Measurements from ENCODE around the gene TNPO3.

Gene TNPO3

DNA sequence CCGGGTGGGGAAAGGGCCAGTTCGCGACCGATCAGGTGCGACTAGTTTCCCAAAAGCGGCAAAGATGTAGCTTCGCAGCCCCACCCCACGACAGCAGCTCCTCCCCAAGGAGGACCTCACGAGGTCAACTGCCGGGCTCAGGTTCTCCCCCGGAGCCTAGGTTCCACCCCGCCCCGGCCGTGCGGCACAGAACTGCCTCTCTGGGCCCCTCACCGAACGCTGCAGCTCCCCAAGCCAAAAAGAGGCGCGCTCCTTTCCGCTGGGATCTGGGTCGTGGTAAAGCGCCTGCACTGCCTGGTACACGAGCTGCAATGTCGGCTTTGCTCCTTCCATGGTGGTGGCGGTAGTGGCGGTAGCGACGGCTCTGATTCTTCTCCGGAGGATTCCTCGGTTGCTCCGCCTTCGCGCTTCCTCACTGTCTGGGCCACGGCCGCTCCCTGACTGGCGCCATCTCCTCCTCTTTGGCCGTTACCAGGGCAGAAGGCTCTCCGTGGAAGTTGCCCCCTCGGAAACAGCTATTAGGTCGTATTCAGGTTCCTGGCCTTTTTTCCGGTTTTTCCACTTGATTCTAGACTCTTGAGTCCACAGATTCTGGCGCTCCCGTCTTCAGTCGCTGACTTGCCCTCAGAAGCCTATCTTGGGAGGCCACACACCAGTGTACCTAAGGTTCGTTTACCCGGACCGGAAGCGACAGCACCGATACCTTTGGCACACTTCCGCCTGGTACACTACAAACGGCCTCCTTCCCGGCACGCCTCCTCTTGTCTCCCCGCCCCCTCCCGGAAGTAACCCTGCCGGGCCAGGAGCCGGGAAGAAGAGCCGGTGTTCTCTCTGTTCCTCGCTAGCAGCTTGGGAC, at the start of gene TNPO3:
TSS of gene TNPO3 (minus strand) at position 674 of the 856 bp plus-strand sequence. CDS start at position 333, 341 bp downstream.
- DNase-seq (ENCODE audit: low read depth in 2 of 2), result peak; percentile 82 to 84

DNA sequence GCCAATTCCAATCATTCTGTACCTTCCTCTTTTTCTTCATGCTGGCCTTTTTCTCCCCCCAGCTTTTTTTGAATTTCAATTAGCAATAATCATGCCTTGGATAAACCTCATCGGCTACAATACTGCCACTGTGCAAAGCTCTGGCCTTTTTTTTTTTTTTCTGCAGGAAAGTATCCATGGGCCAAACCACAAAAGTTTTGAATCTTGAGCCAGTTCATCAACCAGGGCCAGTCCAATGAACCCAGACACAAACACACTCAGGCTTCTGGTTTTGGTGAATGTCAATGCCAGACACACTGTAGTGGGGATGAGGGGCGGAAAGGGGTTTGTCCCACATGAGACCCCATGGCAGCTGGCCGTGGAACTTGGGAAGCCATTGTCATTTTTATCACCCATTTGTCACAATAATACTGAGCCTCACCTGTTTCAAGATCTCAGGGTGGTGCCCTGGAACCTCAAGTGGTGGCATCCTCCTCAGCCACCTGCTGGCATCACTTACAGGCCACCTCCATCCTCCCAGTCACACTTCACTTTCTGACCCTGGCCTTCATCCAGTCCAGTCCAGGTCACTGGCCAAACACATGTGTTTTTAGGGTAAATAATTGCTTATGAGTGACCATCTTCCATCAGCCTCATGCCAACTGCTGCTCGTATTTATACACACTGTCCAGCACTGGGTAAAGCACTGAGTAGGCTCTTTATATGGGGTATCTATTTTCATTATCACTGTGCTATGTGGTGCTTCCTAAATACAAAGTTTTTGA, 48.8 kb upstream of the TNPO3 start:
- DNase-seq (ENCODE audit: low read depth in 2 of 2), result no peak

DNA sequence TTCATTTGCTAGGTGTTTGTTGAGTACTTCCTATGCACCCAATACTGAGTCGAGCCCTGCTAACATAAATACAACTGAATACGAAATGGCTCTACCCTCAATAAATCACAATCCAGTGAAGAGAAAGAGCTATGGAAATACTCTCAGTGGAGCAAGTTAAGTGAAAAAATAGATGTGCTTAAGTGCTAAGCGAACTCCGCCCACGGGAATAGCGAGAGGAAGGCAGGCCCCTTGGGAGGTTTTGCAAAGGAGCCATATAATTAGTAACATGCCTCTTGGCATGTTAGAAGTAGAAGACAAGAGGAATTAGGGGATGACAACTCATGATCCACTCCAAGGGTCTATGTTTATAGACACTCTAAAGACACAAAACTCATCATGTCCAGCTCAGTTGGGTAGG, 46.8 kb upstream of the TNPO3 start:
- DNase-seq (ENCODE audit: low read depth in 2 of 2), result no peak

DNA sequence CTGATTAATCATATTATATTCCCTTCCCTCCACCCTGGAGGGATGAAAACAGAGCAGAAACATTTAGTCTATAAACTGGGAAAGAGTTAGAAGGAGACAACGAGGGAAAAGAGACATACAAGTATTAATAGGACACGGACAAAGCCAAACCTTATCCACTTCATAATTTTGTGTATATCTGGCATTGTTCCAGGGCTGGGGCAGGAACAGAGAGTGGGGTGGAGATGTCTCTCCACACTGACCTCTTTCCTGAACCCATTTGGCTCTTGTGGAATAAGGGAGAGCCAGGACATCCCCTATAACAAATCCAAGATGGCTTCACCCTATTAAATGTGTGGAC, 45.9 kb upstream of the TNPO3 start:
- no peak for DNase-seq (ENCODE audit: low read depth in 2 of 2)

DNA sequence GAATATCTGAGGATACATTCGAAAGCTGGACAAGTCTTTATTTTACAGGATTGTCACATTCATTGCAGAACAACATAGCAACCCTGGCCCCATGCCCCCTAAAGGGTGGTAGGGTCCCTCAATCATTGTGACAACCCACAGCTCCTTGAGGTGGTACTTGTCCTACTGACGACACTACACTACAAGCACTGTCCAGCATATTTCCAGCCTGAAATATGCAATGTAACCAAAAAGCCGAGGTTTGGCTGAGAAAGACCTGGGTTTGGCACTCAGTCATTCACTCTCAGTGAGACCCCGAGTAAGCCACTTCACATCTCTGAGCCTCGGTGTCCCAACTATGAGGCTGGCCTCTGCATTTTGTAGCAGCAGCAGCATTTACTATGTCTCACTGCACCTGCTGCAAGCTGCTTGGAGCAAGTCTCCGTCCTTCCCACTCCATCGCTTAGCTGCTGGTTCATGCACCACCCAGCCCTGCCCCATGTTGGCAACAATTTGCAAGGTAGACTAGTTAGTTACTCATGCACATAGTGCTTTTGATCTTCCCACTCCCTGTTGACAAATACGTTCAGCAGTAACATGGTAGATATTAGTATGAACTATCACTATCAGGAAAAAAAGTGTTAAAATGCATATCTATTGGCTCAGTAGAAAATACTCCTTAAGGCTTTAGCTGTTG, 43.6 kb upstream of the TNPO3 start:
- no peak for DNase-seq (ENCODE audit: low read depth in 2 of 2)

DNA sequence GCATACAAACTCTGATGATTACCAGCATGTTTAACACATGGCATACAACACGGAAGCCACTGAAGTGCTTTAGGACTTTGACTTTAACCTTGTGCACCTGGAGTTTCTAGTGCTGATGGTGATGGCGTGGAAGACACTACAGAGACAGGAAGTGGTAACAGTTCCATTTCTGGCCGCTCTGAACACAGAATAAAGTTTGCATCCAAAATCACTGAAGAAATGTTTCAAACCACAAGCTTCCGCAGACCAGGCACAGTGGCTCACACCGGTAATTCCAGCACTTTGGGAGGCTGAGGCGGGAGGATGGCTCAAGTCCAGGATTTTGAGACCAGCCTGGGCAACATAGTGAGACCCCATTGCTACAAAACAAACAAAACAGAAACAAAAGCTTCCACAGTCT, 40.3 kb upstream of the TNPO3 start:
- DNase-seq (ENCODE audit: low read depth in 2 of 2), result no peak

DNA sequence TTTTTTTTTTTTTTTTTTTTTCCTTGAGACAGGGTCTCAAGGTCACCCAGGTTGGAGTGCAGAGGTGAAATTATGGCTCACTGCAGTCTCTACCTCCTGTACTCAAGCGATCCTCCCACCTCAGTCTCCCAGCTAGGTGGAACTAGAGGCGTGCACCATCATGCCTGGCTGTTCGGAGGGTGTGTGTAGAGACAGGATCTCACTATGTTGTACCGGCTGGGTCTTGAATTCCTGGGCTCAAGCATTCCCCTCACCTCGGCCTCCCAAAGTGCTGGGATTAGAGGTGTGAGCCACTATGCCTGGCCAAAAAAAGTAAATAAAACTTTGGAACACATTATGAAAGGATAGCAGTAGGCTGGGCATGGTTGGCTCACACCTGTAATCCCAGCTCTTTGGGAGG, 39.6 kb upstream of the TNPO3 start:
- no peak for DNase-seq (ENCODE audit: low read depth in 2 of 2)

DNA sequence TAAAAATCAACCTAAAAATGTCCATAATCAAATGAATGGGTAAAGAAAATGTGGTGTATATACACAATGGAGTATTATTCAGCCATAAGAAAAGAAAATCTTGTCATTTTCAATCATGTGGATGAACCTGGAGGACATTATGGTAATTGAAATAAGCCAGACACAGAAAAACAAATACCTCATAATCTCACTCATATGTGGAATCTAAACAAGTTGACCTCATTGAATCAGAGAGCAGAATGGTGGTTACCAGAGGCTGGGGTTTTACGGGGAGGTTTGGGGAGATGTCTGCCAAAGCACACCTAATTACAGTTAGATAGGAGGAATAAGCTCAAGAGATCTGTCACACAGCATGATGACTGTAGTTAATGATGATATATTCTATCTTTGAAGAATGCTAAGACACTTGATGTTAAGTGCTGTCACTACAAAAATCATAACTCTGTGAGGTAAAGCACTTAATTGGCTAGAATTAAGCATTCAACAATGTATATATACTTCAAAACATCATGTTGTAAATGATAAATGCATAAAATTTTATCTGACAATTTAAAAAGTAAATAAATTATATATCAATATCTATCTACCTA, 39.1 kb upstream of the TNPO3 start:
- no peak for DNase-seq (ENCODE audit: low read depth in 2 of 2)

DNA sequence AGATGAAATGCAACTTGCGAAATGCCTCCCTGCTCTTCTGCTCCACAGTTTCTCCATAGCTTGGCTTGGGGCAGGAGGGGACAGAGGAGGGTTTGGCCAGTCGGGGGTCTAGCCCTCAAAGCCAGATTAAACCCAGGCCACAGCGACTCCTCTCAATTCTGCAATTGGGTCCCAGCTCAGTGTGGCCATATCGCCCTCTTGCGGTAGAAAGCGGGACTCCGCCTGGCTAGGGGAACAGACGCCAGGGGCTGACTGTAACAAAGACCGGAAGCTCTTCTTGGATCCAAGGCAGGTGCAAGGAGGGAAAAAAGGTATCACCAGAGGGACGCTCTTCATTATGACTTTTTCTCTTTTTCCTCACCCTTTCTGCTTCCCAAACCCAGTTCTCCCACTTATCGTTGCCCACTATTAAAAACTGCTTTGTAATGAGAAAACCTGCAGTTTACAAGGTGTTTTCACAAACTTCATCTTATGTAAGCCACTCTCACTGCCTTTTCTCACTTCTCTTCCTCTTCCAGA, 36.6 kb upstream of the TNPO3 start:
- peak; percentile 59 to 73 for DNase-seq (ENCODE audit: low read depth in 2 of 2)

DNA sequence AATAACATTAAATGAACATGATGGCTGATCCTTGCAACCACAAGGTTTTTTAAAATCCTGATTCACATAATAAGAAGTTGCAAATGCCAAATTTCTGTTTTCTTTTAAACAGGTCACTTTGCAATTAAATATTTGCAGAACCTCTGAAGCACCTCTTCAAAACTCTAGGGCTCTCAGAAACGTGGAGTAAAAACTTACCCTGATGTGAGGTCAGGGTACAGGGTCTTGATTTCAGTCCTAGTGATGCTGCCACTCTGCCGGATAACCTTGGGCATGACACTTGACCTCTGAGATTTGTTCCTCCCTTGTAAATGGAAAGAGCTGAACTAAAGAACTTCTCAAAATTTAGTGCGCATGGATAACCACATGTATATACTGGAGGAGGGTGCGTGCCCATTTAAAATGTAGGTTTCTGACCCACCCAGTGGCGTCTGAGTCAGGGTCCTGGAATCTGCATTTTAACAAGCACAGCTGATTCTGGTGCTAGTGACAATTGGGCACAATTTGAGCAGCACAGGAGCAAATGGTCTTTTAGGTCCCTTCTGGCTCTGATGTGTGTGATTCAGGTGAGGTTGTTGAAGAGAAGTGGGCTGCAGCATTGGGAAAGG, 35.5 kb upstream of the TNPO3 start:
- no peak for DNase-seq (ENCODE audit: low read depth in 2 of 2)

DNA sequence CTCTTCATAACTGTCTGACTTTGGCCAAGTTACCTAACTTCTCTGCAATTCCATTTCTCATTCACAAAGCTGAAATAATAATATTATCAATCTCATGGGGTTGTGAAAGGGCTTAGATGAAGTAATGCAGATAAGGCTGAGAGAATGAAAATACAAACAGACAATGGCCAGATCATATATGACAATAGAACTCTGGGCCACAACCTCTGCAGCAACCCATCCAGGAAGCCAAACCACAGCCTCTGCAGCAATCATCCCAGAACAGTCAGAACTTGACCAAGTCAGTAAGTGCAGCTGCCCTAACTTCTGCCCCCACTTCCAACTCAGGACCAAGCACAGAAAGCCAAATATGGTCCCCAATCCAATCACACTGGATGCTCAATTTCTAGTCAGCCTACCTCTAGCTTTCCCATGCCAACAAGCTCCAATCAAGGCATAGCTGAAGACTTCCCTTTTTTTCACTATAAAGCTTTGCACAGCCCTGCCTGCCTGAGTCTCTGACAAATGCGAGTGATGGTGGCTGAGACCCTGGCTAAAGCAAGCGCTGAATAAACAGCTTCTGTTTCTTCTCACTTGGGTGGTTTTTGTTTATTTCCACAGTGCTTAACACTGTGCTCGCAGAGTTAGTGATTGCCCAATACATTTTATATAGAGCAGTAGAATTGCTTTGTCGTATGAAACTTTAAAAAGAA, 34.8 kb upstream of the TNPO3 start:
- DNase-seq (ENCODE audit: low read depth in 2 of 2), result no peak

DNA sequence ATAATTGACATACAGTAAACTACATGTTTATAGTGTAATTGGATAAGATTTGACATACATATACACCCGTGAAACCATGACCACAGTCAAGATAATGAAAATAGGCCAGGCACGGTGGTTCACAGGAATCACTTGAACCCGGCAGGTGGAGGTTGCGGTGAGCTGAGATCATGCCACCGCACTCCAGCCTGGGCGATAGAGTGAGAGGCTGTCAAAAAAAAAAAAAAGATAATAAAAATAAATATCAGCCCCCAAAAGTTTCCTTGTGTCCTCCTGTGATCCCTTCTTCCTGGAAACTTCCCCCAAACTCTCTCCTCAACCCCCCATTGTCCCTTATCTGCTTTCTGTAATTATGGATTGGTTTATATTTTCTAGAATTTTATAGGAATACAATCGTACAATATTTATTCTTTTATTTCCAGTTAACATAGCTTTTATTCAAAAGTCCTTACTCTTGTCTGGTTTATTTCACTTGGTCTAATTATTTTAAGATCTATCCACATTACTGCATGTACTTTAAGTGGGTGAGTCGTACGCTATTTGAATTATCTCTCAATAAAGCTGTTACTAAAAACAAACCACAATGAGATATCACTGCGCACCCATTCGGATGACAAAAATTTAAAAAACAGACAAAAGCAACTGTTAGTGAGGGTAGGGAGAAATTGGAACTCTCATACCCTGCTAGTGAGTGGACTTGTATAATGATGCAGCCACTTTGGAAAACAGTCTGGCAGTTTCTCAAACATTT, 30.1 kb upstream of the TNPO3 start:
- no peak for DNase-seq (ENCODE audit: low read depth in 2 of 2)

DNA sequence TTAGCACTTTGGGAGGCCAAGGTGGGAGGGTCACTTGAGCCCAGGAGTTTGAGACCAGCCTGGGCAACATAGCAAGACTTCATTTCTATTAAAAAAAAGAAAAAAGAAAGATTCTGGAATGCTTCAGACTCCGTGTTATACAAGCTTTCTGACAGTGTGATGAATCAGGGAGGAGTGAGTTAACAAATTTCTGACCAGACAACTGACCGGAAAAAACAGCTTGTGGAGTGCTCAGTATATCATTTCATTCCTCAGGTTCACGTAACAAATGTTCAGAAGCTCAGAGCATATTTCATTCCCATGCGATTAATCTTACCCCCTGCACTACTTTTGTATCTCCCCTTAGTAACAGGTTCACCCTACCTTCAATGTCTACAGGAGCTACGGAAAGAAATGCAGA, 28.6 kb upstream of the TNPO3 start:
- no peak for DNase-seq (ENCODE audit: low read depth in 2 of 2)

DNA sequence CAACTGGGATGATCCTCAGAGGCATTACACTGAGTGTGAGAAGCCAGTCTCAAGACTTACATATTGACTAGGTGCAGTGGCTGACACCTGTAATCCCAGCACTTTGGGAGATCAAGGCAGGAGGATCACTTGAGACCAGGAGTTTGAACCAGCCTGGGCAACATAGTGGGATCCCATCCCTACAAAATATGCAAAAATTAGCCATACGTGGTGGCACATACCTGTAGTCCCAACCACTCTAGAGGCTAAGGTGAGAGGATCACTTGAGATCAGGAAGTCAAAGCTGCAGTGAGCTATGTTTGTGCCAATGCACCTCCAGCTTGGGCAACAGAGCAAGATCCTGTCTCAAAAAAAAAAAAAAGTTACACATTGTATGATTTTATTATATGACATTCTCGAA, 23.5 kb upstream of the TNPO3 start:
- DNase-seq (ENCODE audit: low read depth in 2 of 2), result no peak

DNA sequence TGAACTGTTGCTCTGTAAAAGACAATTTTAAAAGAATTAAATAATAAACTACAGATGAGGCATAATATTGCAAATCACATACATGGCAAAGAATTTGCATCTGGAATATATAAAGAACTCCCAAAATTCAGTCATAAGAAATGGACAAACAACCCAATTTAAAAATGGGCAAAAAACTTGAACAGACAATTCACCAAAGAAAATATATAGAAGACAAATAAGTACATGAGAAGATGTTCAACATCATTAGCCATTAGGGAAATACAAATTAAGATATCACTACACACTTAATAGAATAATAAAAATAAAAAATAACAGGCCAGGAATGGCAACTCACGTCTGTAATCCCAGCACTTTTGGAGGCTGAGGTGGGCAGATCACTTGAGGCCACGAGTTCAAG, 22.0 kb upstream of the TNPO3 start:
- DNase-seq (ENCODE audit: low read depth in 2 of 2), result no peak

DNA sequence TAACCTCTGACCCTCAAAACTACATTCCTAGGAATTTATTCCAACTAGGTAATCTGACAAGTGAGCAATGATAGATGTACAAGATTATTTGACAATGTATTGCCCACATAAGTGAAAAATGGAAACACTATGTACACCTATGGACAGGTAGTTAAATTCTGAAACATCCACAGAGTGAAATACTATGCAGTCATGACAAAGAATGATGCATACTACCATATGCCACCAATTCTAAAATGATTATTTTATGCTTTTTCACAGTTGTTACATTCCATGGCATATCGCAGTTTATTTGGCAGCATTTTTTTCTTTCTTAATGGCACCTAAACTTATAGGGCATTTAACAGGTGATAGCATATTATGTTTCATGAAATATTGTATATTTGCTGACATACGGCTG, 20.1 kb upstream of the TNPO3 start:
- DNase-seq (ENCODE audit: low read depth in 2 of 2), result no peak

DNA sequence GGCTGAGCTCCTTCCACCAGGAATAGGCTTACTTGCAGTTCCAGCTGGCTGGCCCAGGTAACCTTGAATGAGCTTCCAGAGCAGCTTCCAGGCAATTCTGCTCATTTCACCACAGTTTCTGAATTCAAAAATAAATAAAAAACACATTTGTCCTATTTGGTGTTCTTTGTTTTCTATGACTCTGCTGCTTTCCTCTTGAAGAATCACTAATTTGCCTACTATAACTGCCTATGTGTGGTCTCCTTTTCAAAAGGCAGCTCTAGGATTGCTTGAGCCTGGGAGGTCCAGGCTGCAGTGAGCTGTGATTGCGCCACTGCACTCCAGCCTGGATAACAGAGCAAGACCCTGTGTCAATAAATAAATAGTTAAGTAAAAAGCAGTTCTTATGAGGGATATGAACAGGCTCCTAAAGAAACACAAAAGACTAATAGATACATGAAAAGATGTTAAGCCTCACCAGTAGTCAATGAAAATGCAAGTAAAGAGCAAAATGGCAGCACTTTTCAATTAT, 19.5 kb upstream of the TNPO3 start:
- DNase-seq (ENCODE audit: low read depth in 2 of 2), result no peak

DNA sequence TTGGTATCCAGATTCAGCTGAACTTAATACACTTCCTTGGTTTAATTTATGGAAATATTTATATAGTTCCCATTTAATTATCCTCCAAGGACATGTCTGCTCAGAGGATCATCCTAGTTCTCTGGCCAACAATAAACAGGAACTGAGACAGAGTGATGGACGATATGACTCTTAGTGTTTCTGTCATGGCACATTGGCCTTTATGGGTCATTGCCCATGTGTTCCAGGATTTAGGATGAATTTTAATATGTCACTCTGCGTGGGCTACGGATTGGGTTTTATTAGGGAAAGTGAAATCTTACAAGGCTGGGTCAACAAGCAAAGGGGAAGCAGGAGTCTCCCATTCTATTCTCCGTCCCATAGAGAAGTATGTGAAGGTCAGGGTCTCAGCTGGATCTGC, 18.8 kb upstream of the TNPO3 start:
- no peak for DNase-seq (ENCODE audit: low read depth in 2 of 2)

DNA sequence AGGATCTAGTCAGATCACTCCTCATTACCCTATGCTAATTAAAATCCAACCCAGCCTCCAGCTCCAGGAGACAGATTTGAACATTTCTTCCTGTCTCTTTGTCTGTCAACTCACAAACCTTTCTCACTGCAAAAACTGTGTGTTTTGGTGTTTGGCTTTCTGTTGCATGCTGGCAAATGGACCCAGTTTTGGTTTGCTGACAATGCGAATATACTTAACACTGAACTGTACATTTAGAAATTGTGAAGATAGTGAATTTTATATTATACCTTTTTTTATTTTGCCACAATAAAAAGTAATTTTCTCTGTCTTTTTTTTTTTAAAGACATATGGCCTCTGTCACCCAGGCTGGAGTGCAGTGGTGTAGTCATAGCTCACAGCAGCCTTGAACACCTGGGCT, 18.3 kb upstream of the TNPO3 start:
- no peak for DNase-seq (ENCODE audit: low read depth in 2 of 2)

DNA sequence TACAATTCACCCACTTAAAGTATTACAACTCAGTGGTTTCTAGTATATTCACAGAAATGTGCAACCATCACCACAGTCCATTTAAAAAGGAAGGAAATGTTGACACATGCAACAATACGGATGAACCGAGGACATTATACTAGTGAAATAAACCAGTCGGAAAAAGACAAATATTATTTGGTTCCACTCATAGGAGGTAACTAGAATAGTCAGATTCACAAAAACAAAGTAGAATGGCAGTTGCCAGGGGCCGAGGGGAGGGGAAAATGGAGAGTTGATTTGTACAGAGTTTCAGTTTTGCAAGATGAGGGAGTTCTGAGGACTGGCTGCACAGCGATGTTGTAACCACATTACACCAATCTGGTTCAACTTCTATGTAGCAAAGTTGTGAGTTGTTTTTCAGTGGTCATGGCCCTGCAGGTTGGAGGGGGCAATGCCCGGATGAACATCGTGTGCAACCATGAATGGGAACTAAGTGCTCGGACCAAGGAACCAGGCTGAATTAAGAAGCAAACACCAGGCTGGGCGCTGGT, 17.6 kb upstream of the TNPO3 start:
- no peak for DNase-seq (ENCODE audit: low read depth in 2 of 2)
